ENCODE measurements around the gene CDSN.

- TF ChIP-seq CTCF (IDR thresholded peaks at IDR 0.05) (no peak), POLR2A (IDR thresholded peaks at IDR 0.05) (no peak)
Observed at GRCh38 chr6:31135710-31136109, 15.5 kb upstream of the CDSN start.

Data from heart left ventricle (tissue), 13 donors.